Gastroesophageal sphincter (tissue), 4 donors: Measurements from ENCODE around the gene SDK1. TPM values are rescaled to one million over a fixed set of nuclear protein-coding genes. Genes with fewer than 3 reads are reported as not detected.

ENCODE experiments used
- ATAC-seq: fragments of 150-250 bp; one replicate; pipeline ENCODE4 v1.9.1; 2016; ENCODE audit warnings: mild to moderate bottlenecking, moderate library complexity
- H3K27ac ChIP-seq, 4 donors: fragments of 200-600 bp; sonication (generic) in 3 of 4; 1 replicate in 3 of 4; 2 replicates in 1 of 4; pipeline ENCODE4 v1.5.1; 2016 to 2019
- H3K27me3 ChIP-seq: fragments of 200-600 bp; sonication (generic); one replicate; pipeline ENCODE4 v1.5.1; 2019
- H3K36me3 ChIP-seq, 2 donors: fragments of 200-600 bp; sonication (generic); one replicate each; pipeline ENCODE4 v1.5.1; 2019; ENCODE audit warnings: control low read depth in 1 of 2
- H3K4me1 ChIP-seq, 3 donors: fragments of 200-600 bp; sonication (generic); 1 replicate in 2 of 3; 2 replicates in 1 of 3; pipeline ENCODE4 v1.5.1; 2016 to 2019; ENCODE audit warnings: control low read depth in 2 of 3
- H3K4me3 ChIP-seq, 2 donors: fragments of 200-600 bp; sonication (generic); one replicate each; pipeline ENCODE4 v1.5.1; 2019; ENCODE audit warnings: mild to moderate bottlenecking in 1 of 2, moderate library complexity in 1 of 2
- H3K9me3 ChIP-seq, 3 donors: fragments of 200-600 bp; sonication (generic); one replicate each; pipeline ENCODE4 v1.5.1; 2017 to 2019; ENCODE audit warnings: control low read depth in 2 of 3
- CTCF ChIP-seq, 4 experiments: fragments of 200-600 bp in 2 of 4; fragments of 450-650 bp in 2 of 4; sonication (generic) in 1 of 4; IDR thresholded peaks; one replicate each; pipeline ENCODE4 v1.5.1; 2017 to 2019; ENCODE audit warnings: antibody characterized with exemption in 4 of 4, mild to moderate bottlenecking in 2 of 4, moderate library complexity in 2 of 4
- EP300 ChIP-seq: sonication (generic); formaldehyde crosslinking; IDR thresholded peaks from one replicate; pipeline ENCODE4 v1.6.1; 2017; ENCODE audit warnings: antibody characterized with exemption, mild to moderate bottlenecking
- POLR2A ChIP-seq, 2 donors: fragments of 450-650 bp; IDR thresholded peaks; one replicate each; pipeline ENCODE4 v1.6.1; 2017; ENCODE audit warnings: antibody characterized with exemption in 2 of 2, mild to moderate bottlenecking in 2 of 2, moderate library complexity in 1 of 2
- POLR2AphosphoS5 ChIP-seq: sonication (generic); formaldehyde crosslinking; IDR thresholded peaks from one replicate; pipeline ENCODE4 v1.6.1; 2017; ENCODE audit warnings: antibody characterized with exemption
- WGBS, 2 donors: methylation state at CpG; one replicate each; pipeline ENCODE4 v1.1.5; 2018; ENCODE audit warnings: low coverage in 1 of 2; 5-methylcytosine and 5-hydroxymethylcytosine counted together
- total RNA-seq, 4 donors: library from RNA; depleted of rRNA; stranded (reverse); fragments of >200 nt; gene quantifications; one replicate each; pipeline ENCODE4 v1.1.0, GENCODE V29; 2016

Gene SDK1
- total RNA-seq, 4 donors from 2014 or later: 6.1 to 13.6 (median 8.7) TPM

- Histone ChIP-seq H3K4me1 (peaks cover 0 to 12% (median 0%) of the 10 kb centered on the region in 3 donors), H3K27me3 (peaks cover 65% of the 10 kb centered on the region), H3K27ac (no peak overlapping the region), H3K36me3 (no peaks in the 10 kb centered on the region), H3K4me3 (no peak overlapping the region), H3K9me3 (no peaks in the 10 kb centered on the region)
- peak; percentile 7 for ATAC-seq
- TF ChIP-seq POLR2AphosphoS5 (no peak), EP300 (no peak), POLR2A (IDR thresholded peaks at IDR 0.05) (no peak), CTCF (IDR thresholded peaks at IDR 0.05) (no peak)
- WGBS, 2 donors: 79% methylated on average over 14 of the region's 43 CpGs; no CpG with 5 or more reads in 1 of the 2 donors
Measured at GRCh38 chr7:4265066-4265465, 964.0 kb downstream of the SDK1 start.

DNA sequence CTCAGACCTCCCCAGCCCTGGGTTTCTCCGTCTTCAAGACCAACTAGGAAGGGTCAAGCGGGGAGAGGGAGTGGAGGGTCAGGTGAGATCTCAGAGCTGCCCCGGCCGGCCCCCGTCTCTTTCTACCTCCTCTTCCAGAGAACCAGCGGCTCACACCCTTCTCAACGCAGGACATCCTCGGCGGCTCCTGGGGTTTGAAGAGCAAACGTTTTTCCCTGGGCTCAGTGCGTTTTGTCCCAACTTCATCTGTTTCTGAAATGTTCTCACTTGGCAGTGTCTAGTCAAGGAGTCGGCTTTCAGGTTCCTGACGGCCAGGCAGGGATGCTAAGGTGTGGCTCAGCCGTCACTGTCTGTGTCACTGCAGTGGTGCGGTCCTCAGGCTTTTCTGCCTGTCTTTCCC is 964.6 kb downstream of the SDK1 start:
- Histone ChIP-seq H3K4me3 (no peak overlapping the region), H3K36me3 (no peaks in the 10 kb centered on the region), H3K27me3 (peaks cover 59% of the 10 kb centered on the region), H3K27ac (no peak overlapping the region), H3K4me1 (peaks cover 0 to 10% (median 0%) of the 10 kb centered on the region in 3 donors), H3K9me3 (no peaks in the 10 kb centered on the region)
- 75% methylated on average over 5 of the region's 15 CpGs; no CpG with 5 or more reads in 1 of the 2 donors for WGBS, 2 donors
- no peak for ATAC-seq
- TF ChIP-seq POLR2AphosphoS5: no peak

GRCh38 chr7:4266270-4267040 is 965.4 kb downstream of the SDK1 start:
- 90% methylated on average over 2 to 10 of the region's 21 CpGs for WGBS, 2 donors
- H3K27ac ChIP-seq: no peak overlapping the region
- H3K9me3 ChIP-seq: no peaks in the 10 kb centered on the region
- ATAC-seq: no peak
- H3K27me3 ChIP-seq: peaks cover 59% of the 10 kb centered on the region
- peaks cover 0 to 2% (median 0%) of the 10 kb centered on the region in 3 donors for H3K4me1 ChIP-seq
- no peak overlapping the region for H3K4me3 ChIP-seq
- no peaks in the 10 kb centered on the region for H3K36me3 ChIP-seq
- TF ChIP-seq EP300 (no peak), POLR2A (IDR thresholded peaks at IDR 0.05) (no peak), CTCF (IDR thresholded peaks at IDR 0.05) (no peak), POLR2AphosphoS5 (no peak)

GRCh38 chr7:4267341-4268039 is 966.4 kb downstream of the SDK1 start:
- Histone ChIP-seq H3K36me3 (no peaks in the 10 kb centered on the region), H3K27me3 (peaks cover 57% of the 10 kb centered on the region), H3K4me1 (no peaks in the 10 kb centered on the region), H3K9me3 (no peaks in the 10 kb centered on the region), H3K4me3 (no peak overlapping the region), H3K27ac (no peak overlapping the region)
- 52 to 78% methylated on average over 6 to 14 of the region's 21 CpGs for WGBS, 2 donors
- no peak for TF ChIP-seq EP300
- no peak for TF ChIP-seq POLR2AphosphoS5
- no peak for TF ChIP-seq CTCF (IDR thresholded peaks at IDR 0.05)
- TF ChIP-seq POLR2A (IDR thresholded peaks at IDR 0.05): no peak
- ATAC-seq: no peak

- no peaks in the 10 kb centered on the region for H3K36me3 ChIP-seq
- 40 to 89% methylated on average over 1 to 16 of the region's 34 CpGs for WGBS, 2 donors
- H3K9me3 ChIP-seq: no peaks in the 10 kb centered on the region
- H3K27ac ChIP-seq: no peak overlapping the region
- H3K27me3 ChIP-seq: peaks cover 54% of the 10 kb centered on the region
- ATAC-seq: no peak
- no peaks in the 10 kb centered on the region for H3K4me1 ChIP-seq
- no peak for TF ChIP-seq CTCF (IDR thresholded peaks at IDR 0.05)
- TF ChIP-seq EP300: no peak
- no peak overlapping the region for H3K4me3 ChIP-seq
Measured at GRCh38 chr7:4268040-4268965, 967.3 kb downstream of the SDK1 start.
